Spinal cord (tissue), 10 donors: ENCODE measurements around the gene PJA1. TPM values are rescaled to one million over a fixed set of nuclear protein-coding genes. Genes with fewer than 3 reads are reported as not detected.
A peak's percentile ranks its signal among the peaks of the same experiment; 100 is the strongest.

ENCODE experiments used
- DNase-seq, 6 donors: peaks; one replicate each; pipeline versions ENCODE4 v3.0.0 to v3.0.0-alpha.2; 2013 to 2015; ENCODE audit warnings: low spot score in 6 of 6, low read depth in 4 of 6
- H3K27ac ChIP-seq: one replicate; pipeline ENCODE4 v1.5.1; 2013; ENCODE audit warnings: low read depth, low read length, control low read depth
- H3K27me3 ChIP-seq: one replicate; pipeline ENCODE4 v1.6.1; 2013; ENCODE audit warnings: low read length; ENCODE audit not compliant: control insufficient read depth, insufficient read depth
- H3K36me3 ChIP-seq: one replicate; pipeline ENCODE4 v1.6.1; 2013; ENCODE audit warnings: low read length; ENCODE audit not compliant: control insufficient read depth, insufficient read depth
- H3K4me1 ChIP-seq: one replicate; pipeline ENCODE4 v1.6.1; 2013; ENCODE audit warnings: low read length; ENCODE audit not compliant: control insufficient read depth, insufficient read depth
- H3K4me3 ChIP-seq: one replicate; pipeline ENCODE4 v1.5.1; 2013; ENCODE audit warnings: low read depth, low read length, control low read depth
- H3K9me3 ChIP-seq: one replicate; pipeline ENCODE4 v1.6.1; 2013; ENCODE audit warnings: low read length; ENCODE audit not compliant: control insufficient read depth, insufficient read depth
- WGBS: methylation state at CpG from one replicate; pipeline ENCODE4 v1.1.5; 2013; ENCODE audit warnings: missing lambda C conversion rate; ENCODE audit not compliant: insufficient coverage; 5-methylcytosine and 5-hydroxymethylcytosine counted together
- long read RNA-seq, 4 donors: transcript quantifications; one replicate each; lab custom pipeline, GENCODE V29; 2026
- polyA plus RNA-seq, 2 donors: library from polyadenylated mRNA; unstranded; fragments of 120-200 nt; gene quantifications; one replicate each; pipeline ENCODE4 v1.2.1, GENCODE V29; 2013; ENCODE audit not compliant: insufficient read length in 2 of 2
- total RNA-seq, 2 donors: library from RNA; depleted of rRNA in 1 of 2; stranded (reverse); fragments of 120-200 nt in 1 of 2; fragments of >200 nt in 1 of 2; gene quantifications; one replicate each; pipeline versions ENCODE4 v1.2.3 to v1.2.4, GENCODE V29; 2013 to 2014
- donor health status: healthy.

PJA1 gene
- total RNA-seq (10 to 100 TPM; 69.4 to 83.0 TPM), polyA plus RNA-seq (100 to 1,000 TPM; 156 to 160 TPM)
- long read RNA-seq, donor 1, transcript PJA1-202 (2 exons, 2,672 nt) = minor isoform, 40 of 138 reads
- long read RNA-seq, donor 1, transcript PJA1-203 (1 exons, 2,692 nt) = major isoform, 86 of 138 reads
- long read RNA-seq, donor 1, transcript PJA1-206 (2 exons, 887 nt) = minor isoform, 7 of 138 reads
- long read RNA-seq, donor 1, partial matches to known transcripts = 0 of 138 reads
- long read RNA-seq, donor 1, other reads (novel, unspliced or antisense) = 0 of 138 reads
- long read RNA-seq, donor 2, transcript PJA1-202 (2 exons, 2,672 nt) = minor isoform, 17 of 50 reads
- long read RNA-seq, donor 2, transcript PJA1-203 (1 exons, 2,692 nt) = major isoform, 23 of 50 reads
- long read RNA-seq, donor 2, transcript PJA1-206 (2 exons, 887 nt) = minor isoform, 5 of 50 reads
- long read RNA-seq, donor 2, partial matches to known transcripts = 0 of 50 reads
- long read RNA-seq, donor 2, other reads (novel, unspliced or antisense) = 0 of 50 reads
- long read RNA-seq, donor 3, transcript PJA1-203 (1 exons, 2,692 nt) = major isoform, 23 of 51 reads
- long read RNA-seq, donor 3, transcript PJA1-202 (2 exons, 2,672 nt) = minor isoform, 22 of 51 reads
- long read RNA-seq, donor 3, partial matches to known transcripts = 0 of 51 reads
- long read RNA-seq, donor 3, other reads (novel, unspliced or antisense) = 0 of 51 reads
- long read RNA-seq, donor 4, transcript PJA1-203 (1 exons, 2,692 nt) = major isoform, 53 of 89 reads
- long read RNA-seq, donor 4, transcript PJA1-202 (2 exons, 2,672 nt) = minor isoform, 28 of 89 reads
- long read RNA-seq, donor 4, partial matches to known transcripts = 0 of 89 reads
- long read RNA-seq, donor 4, other reads (novel, unspliced or antisense) = 0 of 89 reads

- peak within 1 kb of the TSS; percentile 70 for H3K27ac ChIP-seq
- peaks cover 2% of the 10 kb centered on the region for H3K9me3 ChIP-seq
- WGBS = 25% methylated on average over 43 of the region's 48 CpGs
- H3K27me3 ChIP-seq = peaks cover 2% of the 10 kb centered on the region
- DNase-seq = peak in 3 of 6 donors; percentile 36 to 92 (median 89)
- peak within 1 kb of the TSS; percentile 72 for H3K4me3 ChIP-seq
- H3K4me1 ChIP-seq = peaks cover 18% of the 10 kb centered on the region
- peaks cover 11% of the 10 kb centered on the region for H3K36me3 ChIP-seq
Measured at GRCh38 chrX:69165087-69165651, at the start of gene PJA1. Gene PJA1, minus strand, starts transcription at chrX:69165453. Its CDS starts 2,380 bp downstream, at chrX:69163073.

- Histone ChIP-seq H3K4me1 (peaks cover 18% of the 10 kb centered on the region), H3K27ac (no peak overlapping the region), H3K9me3 (no peaks in the 10 kb centered on the region), H3K4me3 (no peak overlapping the region), H3K36me3 (no peaks in the 10 kb centered on the region), H3K27me3 (peaks cover 2% of the 10 kb centered on the region)
- no peak for DNase-seq
- 60% methylated on average over 4 of the region's 5 CpGs for WGBS
Measured at GRCh38 chrX:69214463-69214862, 49.2 kb upstream of the PJA1 start.

GRCh38 chrX:69211701-69212100, 46.4 kb upstream of the PJA1 start:
- H3K36me3 ChIP-seq = no peaks in the 10 kb centered on the region
- WGBS = 54% methylated on average over 2 of the region's 2 CpGs
- H3K27me3 ChIP-seq = no peaks in the 10 kb centered on the region
- no peaks in the 10 kb centered on the region for H3K9me3 ChIP-seq
- DNase-seq = no peak
- peaks cover 11% of the 10 kb centered on the region for H3K4me1 ChIP-seq
- no peak overlapping the region for H3K4me3 ChIP-seq
- H3K27ac ChIP-seq = no peak overlapping the region

GRCh38 chrX:69210581-69210980, 45.3 kb upstream of the PJA1 start:
- WGBS = 57% methylated on average over 1 of the region's 3 CpGs
- Histone ChIP-seq H3K4me1 (peaks cover 3% of the 10 kb centered on the region), H3K9me3 (no peaks in the 10 kb centered on the region), H3K27ac (no peak overlapping the region), H3K4me3 (no peak overlapping the region), H3K36me3 (no peaks in the 10 kb centered on the region), H3K27me3 (no peaks in the 10 kb centered on the region)
- peak in 1 of 6 donors; percentile 47 for DNase-seq

- Histone ChIP-seq H3K36me3 (no peaks in the 10 kb centered on the region), H3K9me3 (no peaks in the 10 kb centered on the region), H3K27me3 (no peaks in the 10 kb centered on the region), H3K4me3 (no peak overlapping the region), H3K4me1 (no peaks in the 10 kb centered on the region), H3K27ac (no peak overlapping the region)
- 43% methylated on average over 2 of the region's 3 CpGs for WGBS
- no peak for DNase-seq
Measured at GRCh38 chrX:69207216-69207615, 42.0 kb upstream of the PJA1 start.

- H3K9me3 ChIP-seq = no peaks in the 10 kb centered on the region
- 71% methylated on average over 3 of the region's 4 CpGs for WGBS
- no peak for DNase-seq
- no peaks in the 10 kb centered on the region for H3K4me1 ChIP-seq
- H3K4me3 ChIP-seq = no peak overlapping the region
- no peak overlapping the region for H3K27ac ChIP-seq
- no peaks in the 10 kb centered on the region for H3K36me3 ChIP-seq
- H3K27me3 ChIP-seq = no peaks in the 10 kb centered on the region
Measured at GRCh38 chrX:69203638-69204037, 38.4 kb upstream of the PJA1 start.

GRCh38 chrX:69197690-69198089, 32.4 kb upstream of the PJA1 start:
- Histone ChIP-seq H3K4me1 (peaks cover 4% of the 10 kb centered on the region), H3K27me3 (peaks cover 4% of the 10 kb centered on the region), H3K9me3 (no peaks in the 10 kb centered on the region), H3K36me3 (no peaks in the 10 kb centered on the region), H3K27ac (no peak overlapping the region), H3K4me3 (no peak overlapping the region)
- DNase-seq = no peak
- no CpG with 5 or more reads among the region's 1 CpG for WGBS

- H3K4me3 ChIP-seq = no peak overlapping the region
- H3K36me3 ChIP-seq = no peaks in the 10 kb centered on the region
- peaks cover 7% of the 10 kb centered on the region for H3K27me3 ChIP-seq
- H3K9me3 ChIP-seq = no peaks in the 10 kb centered on the region
- no peak overlapping the region for H3K27ac ChIP-seq
- no peak for DNase-seq
- 33% methylated on average over 1 of the region's 3 CpGs for WGBS
- H3K4me1 ChIP-seq = peaks cover 4% of the 10 kb centered on the region
Measured at GRCh38 chrX:69196666-69197065, 31.4 kb upstream of the PJA1 start.

GRCh38 chrX:69195810-69196209, 30.6 kb upstream of the PJA1 start:
- H3K27ac ChIP-seq = no peak overlapping the region
- peaks cover 7% of the 10 kb centered on the region for H3K27me3 ChIP-seq
- no peaks in the 10 kb centered on the region for H3K9me3 ChIP-seq
- WGBS = 57% methylated on average over 1 of the region's 3 CpGs
- H3K36me3 ChIP-seq = no peaks in the 10 kb centered on the region
- DNase-seq = no peak
- peaks cover 4% of the 10 kb centered on the region for H3K4me1 ChIP-seq
- no peak overlapping the region for H3K4me3 ChIP-seq
